ENCODE results near the gene GRID1. TPM values are rescaled to one million over a fixed set of nuclear protein-coding genes. Genes with fewer than 3 reads are reported as not detected.

The GRID1 gene
- polyA plus RNA-seq, 1 experiment, result 0.49 TPM

DNA sequence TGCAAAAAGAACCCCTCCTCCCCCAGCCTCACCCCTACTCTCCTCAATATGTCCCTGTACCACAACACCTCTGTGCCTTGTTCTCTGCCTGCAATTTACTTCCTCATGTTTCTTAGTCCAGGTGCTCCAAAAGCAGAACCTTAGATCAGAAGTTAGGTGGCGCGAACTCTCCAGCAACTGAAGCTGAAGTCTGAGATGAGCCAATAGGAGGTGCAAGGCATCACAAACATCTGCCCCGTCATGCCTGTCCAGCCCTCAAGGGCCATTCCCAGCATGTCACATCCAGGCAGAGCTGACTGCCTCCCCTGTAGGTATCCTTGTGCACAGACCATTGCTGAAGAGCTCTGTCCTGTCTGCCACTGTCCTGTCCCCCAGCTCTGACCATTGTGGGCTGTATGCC lies 508.8 kb downstream of the GRID1 start:
- CTCF ChIA-PET, result no interaction called here
- POLR2A ChIA-PET, result no interaction called here
- DNase-seq (ENCODE audit: low read depth), result no peak
- Histone ChIP-seq H3K36me3 (ENCODE audit: control insufficient read depth, insufficient read depth, low read length) (no peaks in the 10 kb centered on the region), H3K27me3 (ENCODE audit: control insufficient read depth, insufficient read depth, low read length) (no peaks in the 10 kb centered on the region), H3K4me3 (ENCODE audit: low read depth, low read length) (no peak overlapping the region)
- TF ChIP-seq, protein P1, sequence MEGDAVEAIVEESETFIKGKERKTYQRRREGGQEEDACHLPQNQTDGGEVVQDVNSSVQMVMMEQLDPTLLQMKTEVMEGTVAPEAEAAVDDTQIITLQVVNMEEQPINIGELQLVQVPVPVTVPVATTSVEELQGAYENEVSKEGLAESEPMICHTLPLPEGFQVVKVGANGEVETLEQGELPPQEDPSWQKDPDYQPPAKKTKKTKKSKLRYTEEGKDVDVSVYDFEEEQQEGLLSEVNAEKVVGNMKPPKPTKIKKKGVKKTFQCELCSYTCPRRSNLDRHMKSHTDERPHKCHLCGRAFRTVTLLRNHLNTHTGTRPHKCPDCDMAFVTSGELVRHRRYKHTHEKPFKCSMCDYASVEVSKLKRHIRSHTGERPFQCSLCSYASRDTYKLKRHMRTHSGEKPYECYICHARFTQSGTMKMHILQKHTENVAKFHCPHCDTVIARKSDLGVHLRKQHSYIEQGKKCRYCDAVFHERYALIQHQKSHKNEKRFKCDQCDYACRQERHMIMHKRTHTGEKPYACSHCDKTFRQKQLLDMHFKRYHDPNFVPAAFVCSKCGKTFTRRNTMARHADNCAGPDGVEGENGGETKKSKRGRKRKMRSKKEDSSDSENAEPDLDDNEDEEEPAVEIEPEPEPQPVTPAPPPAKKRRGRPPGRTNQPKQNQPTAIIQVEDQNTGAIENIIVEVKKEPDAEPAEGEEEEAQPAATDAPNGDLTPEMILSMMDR (IDR thresholded peaks at IDR 0.05; ENCODE audit: insufficient read depth, low read depth, low read length), result no peak

DNA sequence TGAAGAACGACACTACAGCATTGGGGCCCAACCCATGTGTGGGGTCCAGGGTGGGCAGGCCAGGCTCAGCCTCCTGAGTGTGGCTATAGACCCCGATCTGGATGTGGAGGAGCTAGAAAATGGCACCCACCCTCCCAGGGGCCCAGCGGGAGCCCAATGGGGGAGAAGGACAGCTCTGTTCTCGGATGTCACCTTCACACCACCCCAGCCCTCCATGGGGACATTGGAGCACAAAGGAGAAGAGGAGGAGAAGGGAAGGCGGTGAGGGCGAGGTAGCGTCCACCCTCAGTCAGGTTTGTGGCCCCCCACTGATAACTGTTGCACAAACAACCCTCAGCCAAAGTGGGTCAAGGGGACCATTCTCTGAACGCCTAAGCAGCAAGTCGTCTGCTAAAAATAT lies 509.3 kb downstream of the GRID1 start:
- H3K27me3 ChIP-seq (ENCODE audit: control insufficient read depth, insufficient read depth, low read length), result no peaks in the 10 kb centered on the region
- no peak overlapping the region for H3K4me3 ChIP-seq (ENCODE audit: low read depth, low read length)
- no peak for DNase-seq (ENCODE audit: low read depth)
- CTCF ChIA-PET, result no interaction called here
- TF ChIP-seq, protein P1 (IDR thresholded peaks at IDR 0.05; ENCODE audit: insufficient read depth, low read depth, low read length), result no peak
- POLR2A ChIA-PET, result no interaction called here
- H3K36me3 ChIP-seq (ENCODE audit: control insufficient read depth, insufficient read depth, low read length), result no peaks in the 10 kb centered on the region

DNA sequence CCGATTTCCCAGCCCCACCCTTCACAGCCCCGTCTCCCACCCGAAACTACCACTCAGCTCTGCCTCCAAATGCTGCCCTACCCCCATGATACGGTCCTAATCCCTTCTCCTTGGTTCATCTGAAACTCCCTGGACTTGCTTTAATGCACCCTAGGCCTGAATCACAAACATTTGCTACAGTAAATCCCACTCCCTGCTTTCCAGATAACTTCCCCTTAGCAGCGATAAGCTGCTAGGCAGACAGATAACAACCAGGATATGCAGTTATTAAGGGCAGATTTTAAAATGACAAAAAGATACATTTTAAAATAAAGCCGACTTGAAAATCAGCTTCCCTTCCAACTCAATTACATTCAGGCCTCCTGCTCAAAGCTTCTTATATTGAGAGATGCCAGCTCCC lies 514.7 kb downstream of the GRID1 start:
- TF ChIP-seq, protein P1 (IDR thresholded peaks at IDR 0.05; ENCODE audit: insufficient read depth, low read depth, low read length), result no peak
- Histone ChIP-seq H3K27me3 (ENCODE audit: control insufficient read depth, insufficient read depth, low read length) (no peaks in the 10 kb centered on the region), H3K4me3 (ENCODE audit: low read depth, low read length) (no peak overlapping the region), H3K36me3 (ENCODE audit: control insufficient read depth, insufficient read depth, low read length) (no peaks in the 10 kb centered on the region)
- ChIA-PET POLR2A (no interaction called here), CTCF (no interaction called here)
- no peak for DNase-seq (ENCODE audit: low read depth)

DNA sequence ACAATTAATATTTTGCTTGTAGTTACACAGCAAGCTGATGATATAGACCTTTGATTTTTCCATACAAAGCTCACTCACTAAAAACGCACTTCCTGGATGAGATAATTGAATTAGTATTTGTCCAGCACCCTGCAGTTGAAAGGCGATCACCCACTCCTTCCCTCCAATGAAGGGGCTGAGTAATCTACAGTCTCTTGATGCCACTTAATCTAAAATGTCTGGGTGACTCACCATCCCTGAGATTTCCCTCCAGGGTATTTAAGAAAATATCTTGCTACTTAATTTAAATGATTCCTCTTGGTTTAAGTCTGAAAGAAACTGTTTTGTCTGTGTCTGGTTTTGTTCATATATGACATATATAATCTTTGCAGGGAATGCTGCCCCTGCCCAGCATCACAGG lies 515.3 kb downstream of the GRID1 start:
- no peaks in the 10 kb centered on the region for H3K36me3 ChIP-seq (ENCODE audit: control insufficient read depth, insufficient read depth, low read length)
- no peaks in the 10 kb centered on the region for H3K27me3 ChIP-seq (ENCODE audit: control insufficient read depth, insufficient read depth, low read length)
- POLR2A ChIA-PET, result no interaction called here
- TF ChIP-seq, protein P1 (IDR thresholded peaks at IDR 0.05; ENCODE audit: insufficient read depth, low read depth, low read length), result no peak
- no peak overlapping the region for H3K4me3 ChIP-seq (ENCODE audit: low read depth, low read length)
- CTCF ChIA-PET, result interaction anchor here (0.9 kb wide), 1 partner anchor 14 kb away, joined by 3 read pairs; no protein-coding TSS in a partner anchor
- no peak for DNase-seq (ENCODE audit: low read depth)

DNA sequence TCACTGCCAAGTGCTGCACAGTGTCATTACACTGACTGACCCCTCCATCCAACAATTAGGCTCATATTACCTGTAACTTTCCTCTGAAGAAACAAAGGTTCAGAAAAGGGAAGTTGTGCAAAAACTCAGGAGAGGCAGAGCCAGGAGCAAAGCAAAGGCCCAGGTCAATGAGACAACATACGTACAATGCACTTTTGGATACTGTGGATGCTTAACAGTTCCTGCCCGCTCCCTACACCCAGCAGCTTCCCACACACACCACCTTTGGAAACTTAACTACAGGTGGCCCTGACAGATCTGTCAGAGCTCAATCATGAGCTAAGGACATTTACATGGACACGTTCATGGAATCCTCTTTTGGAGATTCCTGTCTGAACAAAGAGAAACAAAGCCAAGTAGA lies 515.9 kb downstream of the GRID1 start:
- DNase-seq (ENCODE audit: low read depth), result no peak
- Histone ChIP-seq H3K36me3 (ENCODE audit: control insufficient read depth, insufficient read depth, low read length) (no peaks in the 10 kb centered on the region), H3K4me3 (ENCODE audit: low read depth, low read length) (no peak overlapping the region), H3K27me3 (ENCODE audit: control insufficient read depth, insufficient read depth, low read length) (no peaks in the 10 kb centered on the region)
- TF ChIP-seq, protein P1 (IDR thresholded peaks at IDR 0.05; ENCODE audit: insufficient read depth, low read depth, low read length), result no peak
- POLR2A ChIA-PET, result no interaction called here
- CTCF ChIA-PET, result interaction anchor here (0.9 kb wide), 1 partner anchor 13 kb away, joined by 3 read pairs; no protein-coding TSS in a partner anchor
